Liver (tissue), 9 donors: ENCODE results near the gene BNC2. TPM values are rescaled to one million over a fixed set of nuclear protein-coding genes. Genes with fewer than 3 reads are reported as not detected.

Experiments used
- DNase-seq: peaks from one replicate; pipeline ENCODE4 v3.0.0-alpha.2; 2017; ENCODE audit warnings: low spot score
- H3K27ac ChIP-seq, 2 donors: one replicate each; pipeline ENCODE4 v1.7.0; 2013; ENCODE audit warnings: inconsistent platforms in 2 of 2, low read length in 2 of 2, control low read depth in 1 of 2, low read depth in 1 of 2, mild to moderate bottlenecking in 1 of 2
- H3K27me3 ChIP-seq, 4 donors: one replicate each; pipeline versions ENCODE4 v1.6.1 to v1.7.0; 2013; ENCODE audit warnings: low read length in 3 of 4, inconsistent platforms in 1 of 4, mild to moderate bottlenecking in 1 of 4, moderate library complexity in 1 of 4; ENCODE audit not compliant: control insufficient read depth in 4 of 4, insufficient read depth in 4 of 4
- H3K36me3 ChIP-seq, 4 donors: one replicate each; pipeline versions ENCODE4 v1.6.1 to v1.7.0; 2013; ENCODE audit warnings: low read length in 3 of 4, mild to moderate bottlenecking in 3 of 4, low read depth in 1 of 4, moderate library complexity in 1 of 4; ENCODE audit not compliant: control insufficient read depth in 4 of 4, insufficient read depth in 3 of 4
- H3K4me1 ChIP-seq, 4 donors: one replicate each; pipeline versions ENCODE4 v1.6.1 to v1.7.0; 2013; ENCODE audit warnings: low read length in 3 of 4, mild to moderate bottlenecking in 3 of 4, moderate library complexity in 1 of 4; ENCODE audit not compliant: control insufficient read depth in 4 of 4, insufficient read depth in 4 of 4
- H3K4me3 ChIP-seq, 3 donors: one replicate each; pipeline versions ENCODE4 v1.6.1 to v1.7.0; 2013; ENCODE audit warnings: low read length in 3 of 3, control low read depth in 1 of 3, low read depth in 1 of 3, mild to moderate bottlenecking in 1 of 3
- H3K9ac ChIP-seq, 2 donors: one replicate each; pipeline ENCODE4 v1.7.0; 2013; ENCODE audit warnings: low read length in 2 of 2, mild to moderate bottlenecking in 2 of 2, moderate library complexity in 2 of 2, control low read depth in 1 of 2, low read depth in 1 of 2
- H3K9me3 ChIP-seq, 4 donors: one replicate each; pipeline versions ENCODE4 v1.6.1 to v1.7.0; 2013; ENCODE audit warnings: low read length in 3 of 4; ENCODE audit not compliant: control insufficient read depth in 4 of 4
- CTCF ChIP-seq: fragments of 150-350 bp; IDR thresholded peaks from 2 replicates; pipeline ENCODE4 v1.5.1; 2017; ENCODE audit warnings: improper control_type of control experiment, low read depth, low read length; ENCODE audit not compliant: missing input control
- FOXA1 ChIP-seq: IDR thresholded peaks from 2 replicates; pipeline ENCODE4 v1.6.1; 2016; ENCODE audit warnings: antibody characterized with exemption
- FOXA2 ChIP-seq: IDR thresholded peaks from 2 replicates; pipeline ENCODE4 v1.6.1; 2016; ENCODE audit warnings: antibody characterized with exemption
- GABPA ChIP-seq, 2 donors: IDR thresholded peaks in 1 of 2; conservative IDR thresholded peaks in 1 of 2; 2 replicates each; pipeline ENCODE4 v1.6.1; 2016; ENCODE audit warnings: antibody characterized with exemption in 2 of 2, mild to moderate bottlenecking in 1 of 2, moderate library complexity in 1 of 2
- HNF4A ChIP-seq, 2 donors: conservative IDR thresholded peaks; 2 replicates each; pipeline ENCODE4 v1.6.1; 2016; ENCODE audit warnings: antibody characterized with exemption in 2 of 2, mild to moderate bottlenecking in 2 of 2
- JUND ChIP-seq, 2 donors: IDR thresholded peaks; 2 replicates each; pipeline ENCODE4 v1.6.1; 2016; ENCODE audit warnings: antibody characterized with exemption in 2 of 2
- MAX ChIP-seq: IDR thresholded peaks from 2 replicates; pipeline ENCODE4 v1.6.1; 2016; ENCODE audit warnings: antibody characterized with exemption
- NR2F2 ChIP-seq: IDR thresholded peaks from 2 replicates; pipeline ENCODE4 v1.6.1; 2016; ENCODE audit warnings: antibody characterized with exemption
- RAD21 ChIP-seq, 2 donors: IDR thresholded peaks; 2 replicates each; pipeline ENCODE4 v1.6.1; 2016; ENCODE audit warnings: antibody characterized with exemption in 2 of 2, mild to moderate bottlenecking in 2 of 2
- YY1 ChIP-seq: IDR thresholded peaks from 2 replicates; pipeline ENCODE4 v1.6.1; 2016; ENCODE audit warnings: antibody characterized with exemption, mild to moderate bottlenecking
- WGBS: extraction: QIAGEN DNeasy Blood & Tissue Kit; methylation state at CpG from one replicate; pipeline ENCODE4 v1.1.7; 2013; 5-methylcytosine and 5-hydroxymethylcytosine counted together
- polyA plus RNA-seq, 2 donors: library from polyadenylated mRNA; stranded (reverse) in 1 of 2; unstranded in 1 of 2; fragments of 200-250 nt in 1 of 2; fragments of >200 nt in 1 of 2; fragmentation: Nextera tagmentation in 1 of 2; extraction: Ambion mirVana in 1 of 2; gene quantifications; one replicate each; pipeline versions ENCODE4 v1.2.1 to v1.2.3, GENCODE V29; 2013 to 2015
- total RNA-seq, 2 donors: library from RNA; depleted of rRNA; stranded (reverse); fragments of >200 nt; gene quantifications; one replicate each; pipeline ENCODE4 v1.2.3, GENCODE V29; 2014
- TF ChIP-seq, protein P1 (sequence below): IDR thresholded peaks from 2 replicates; pipeline ENCODE4 v1.6.1; 2016; ENCODE audit warnings: antibody characterized with exemption
- TF ChIP-seq, protein P2 (sequence below): IDR thresholded peaks from 2 replicates; pipeline ENCODE4 v1.6.1; 2016; ENCODE audit warnings: antibody characterized with exemption, mild to moderate bottlenecking
- donor health status: healthy.
- donor health status: healthy.
- donor health status: healthy.
- donor health status: healthy.
- donor health status: healthy.

Gene BNC2
- total and polyA plus RNA-seq, 4 donors: 0.07 to 0.67 (median 0.08) TPM

DNA sequence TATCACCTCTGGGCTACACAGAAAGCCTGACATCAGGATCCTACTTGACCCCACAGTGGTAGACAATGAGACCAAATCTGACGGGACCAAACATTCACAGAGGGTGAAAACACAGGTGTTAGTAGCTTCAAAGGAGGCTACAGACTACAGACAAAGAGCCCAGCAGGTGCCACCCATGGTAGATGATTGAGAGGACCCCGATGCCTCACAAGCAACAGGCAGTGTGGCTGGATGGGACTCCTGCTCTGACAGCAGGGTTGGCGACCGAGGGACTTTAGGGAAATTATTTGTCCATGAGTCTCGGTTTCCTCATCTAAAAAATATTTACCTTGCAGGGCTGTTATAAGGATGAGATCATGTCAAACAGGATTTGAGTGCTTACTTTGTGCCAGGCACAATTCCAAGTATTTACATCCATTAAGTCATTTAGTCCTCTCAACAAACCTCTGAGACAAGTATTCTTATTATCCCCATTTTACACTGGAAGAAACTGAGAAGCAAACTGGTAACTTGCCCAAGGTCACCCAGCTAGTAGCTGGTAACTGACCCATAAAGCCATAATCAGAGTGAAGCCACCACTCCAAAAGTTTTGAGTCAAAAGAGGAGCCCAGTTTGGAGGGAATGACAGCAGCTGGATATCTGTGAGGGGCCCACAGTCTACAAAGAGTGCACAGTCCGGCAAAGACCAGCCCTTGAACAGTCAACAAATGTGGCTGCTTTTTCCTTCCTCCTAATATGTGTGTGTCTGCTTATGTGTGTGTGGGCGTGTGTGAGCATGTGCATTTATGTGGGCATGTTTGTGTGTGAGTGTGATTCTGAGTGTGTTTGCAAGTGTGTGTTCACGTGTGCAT is 502.0 kb downstream of the BNC2 start:
- no peak overlapping the region for H3K27ac ChIP-seq
- H3K27me3 ChIP-seq: peaks cover 0 to 3% (median 0%) of the 10 kb centered on the region in 4 donors
- TF ChIP-seq NR2F2: no peak
- no peak for TF ChIP-seq HNF4A (conservative IDR thresholded peaks at IDR 0.05)
- no peak for TF ChIP-seq GABPA (IDR thresholded peaks at IDR 0.05 in 1 of 2, conservative IDR thresholded peaks at IDR 0.05 in 1 of 2)
- no peak for TF ChIP-seq JUND (IDR thresholded peaks at IDR 0.05)
- TF ChIP-seq, protein P1, sequence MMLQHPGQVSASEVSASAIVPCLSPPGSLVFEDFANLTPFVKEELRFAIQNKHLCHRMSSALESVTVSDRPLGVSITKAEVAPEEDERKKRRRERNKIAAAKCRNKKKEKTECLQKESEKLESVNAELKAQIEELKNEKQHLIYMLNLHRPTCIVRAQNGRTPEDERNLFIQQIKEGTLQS: no peak
- H3K9ac ChIP-seq: no peak overlapping the region
- no peak overlapping the region for H3K4me3 ChIP-seq
- 75% methylated on average over 8 of the region's 8 CpGs for WGBS
- H3K9me3 ChIP-seq: no peaks in the 10 kb centered on the region
- H3K4me1 ChIP-seq: no peaks in the 10 kb centered on the region
- no peaks in the 10 kb centered on the region for H3K36me3 ChIP-seq
- no peak for DNase-seq

DNA sequence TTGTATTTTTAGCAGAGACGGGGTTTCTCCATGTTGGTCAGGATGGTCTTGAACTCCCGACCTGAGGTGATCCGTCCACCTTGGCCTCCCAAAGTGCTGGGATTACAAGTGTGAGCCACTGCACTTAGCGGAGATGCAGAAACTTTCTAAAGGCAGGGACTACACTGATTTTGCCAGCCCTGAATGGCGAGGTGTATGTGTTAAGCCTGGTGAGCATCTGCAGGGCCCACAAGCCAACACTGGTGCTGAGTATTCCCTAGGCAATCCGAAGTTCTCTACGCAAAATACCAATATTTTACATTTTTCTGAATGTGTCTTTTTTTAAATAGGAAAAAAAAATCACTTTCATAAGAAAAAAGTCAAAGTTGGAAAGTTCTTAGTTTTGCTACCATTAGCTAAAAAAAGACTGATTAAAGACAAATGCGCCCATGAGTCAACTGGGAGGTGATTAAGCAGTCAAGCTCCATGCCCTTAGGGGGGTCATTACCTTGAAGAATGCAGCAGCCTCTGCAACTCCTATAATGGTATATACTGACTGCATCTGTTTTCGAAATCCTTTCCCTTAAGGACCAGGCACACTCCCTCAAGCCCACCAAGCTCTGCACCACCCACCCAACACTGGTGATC is 502.8 kb downstream of the BNC2 start:
- Histone ChIP-seq H3K4me3 (no peak overlapping the region), H3K27me3 (peaks cover 0 to 3% (median 0%) of the 10 kb centered on the region in 4 donors), H3K27ac (no peak overlapping the region), H3K36me3 (no peaks in the 10 kb centered on the region), H3K4me1 (no peaks in the 10 kb centered on the region), H3K9ac (no peak overlapping the region), H3K9me3 (no peaks in the 10 kb centered on the region)
- 90% methylated on average over 9 of the region's 9 CpGs for WGBS
- TF ChIP-seq MAX (no peak), HNF4A (conservative IDR thresholded peaks at IDR 0.05) (no peak), RAD21 (IDR thresholded peaks at IDR 0.05) (no peak), FOXA2 (no peak), CTCF (no peak), GABPA (IDR thresholded peaks at IDR 0.05 in 1 of 2, conservative IDR thresholded peaks at IDR 0.05 in 1 of 2) (no peak), JUND (IDR thresholded peaks at IDR 0.05) (no peak), YY1 (no peak), FOXA1 (no peak), NR2F2 (no peak)
- TF ChIP-seq, protein P1: no peak
- TF ChIP-seq, protein P2, sequence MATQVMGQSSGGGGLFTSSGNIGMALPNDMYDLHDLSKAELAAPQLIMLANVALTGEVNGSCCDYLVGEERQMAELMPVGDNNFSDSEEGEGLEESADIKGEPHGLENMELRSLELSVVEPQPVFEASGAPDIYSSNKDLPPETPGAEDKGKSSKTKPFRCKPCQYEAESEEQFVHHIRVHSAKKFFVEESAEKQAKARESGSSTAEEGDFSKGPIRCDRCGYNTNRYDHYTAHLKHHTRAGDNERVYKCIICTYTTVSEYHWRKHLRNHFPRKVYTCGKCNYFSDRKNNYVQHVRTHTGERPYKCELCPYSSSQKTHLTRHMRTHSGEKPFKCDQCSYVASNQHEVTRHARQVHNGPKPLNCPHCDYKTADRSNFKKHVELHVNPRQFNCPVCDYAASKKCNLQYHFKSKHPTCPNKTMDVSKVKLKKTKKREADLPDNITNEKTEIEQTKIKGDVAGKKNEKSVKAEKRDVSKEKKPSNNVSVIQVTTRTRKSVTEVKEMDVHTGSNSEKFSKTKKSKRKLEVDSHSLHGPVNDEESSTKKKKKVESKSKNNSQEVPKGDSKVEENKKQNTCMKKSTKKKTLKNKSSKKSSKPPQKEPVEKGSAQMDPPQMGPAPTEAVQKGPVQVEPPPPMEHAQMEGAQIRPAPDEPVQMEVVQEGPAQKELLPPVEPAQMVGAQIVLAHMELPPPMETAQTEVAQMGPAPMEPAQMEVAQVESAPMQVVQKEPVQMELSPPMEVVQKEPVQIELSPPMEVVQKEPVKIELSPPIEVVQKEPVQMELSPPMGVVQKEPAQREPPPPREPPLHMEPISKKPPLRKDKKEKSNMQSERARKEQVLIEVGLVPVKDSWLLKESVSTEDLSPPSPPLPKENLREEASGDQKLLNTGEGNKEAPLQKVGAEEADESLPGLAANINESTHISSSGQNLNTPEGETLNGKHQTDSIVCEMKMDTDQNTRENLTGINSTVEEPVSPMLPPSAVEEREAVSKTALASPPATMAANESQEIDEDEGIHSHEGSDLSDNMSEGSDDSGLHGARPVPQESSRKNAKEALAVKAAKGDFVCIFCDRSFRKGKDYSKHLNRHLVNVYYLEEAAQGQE: no peak
- no peak for DNase-seq
